Bronchial epithelial cell (primary cell): Measurements from ENCODE around the gene MGAT4A. TPM values are rescaled to one million over a fixed set of nuclear protein-coding genes. Genes with fewer than 3 reads are reported as not detected.

Experiments
- DNase-seq: peaks from one replicate; pipeline ENCODE4 v3.0.0-alpha.2; 2010; ENCODE audit warnings: low read depth
- FAIRE-seq: peaks from 2 replicates; lab custom pipeline; 2011; peaks lifted over from hg19 to GRCh38; lab: Jason Lieb, UNC
- H3K27me3 ChIP-seq: 2 replicates; pipeline ENCODE4 v1.5.1; 2011; ENCODE audit warnings: low read length; ENCODE audit not compliant: control insufficient read depth, insufficient read depth
- H3K36me3 ChIP-seq: 2 replicates; pipeline ENCODE4 v1.5.1; 2011; ENCODE audit warnings: low read length; ENCODE audit not compliant: control insufficient read depth, insufficient read depth
- H3K4me3 ChIP-seq: 2 replicates; pipeline ENCODE4 v1.5.1; 2011; ENCODE audit warnings: mild to moderate bottlenecking, low read depth, low read length, control low read depth
- total RNA-seq: library from RNA; depleted of rRNA; stranded (reverse); fragments of >200 nt; gene quantifications from 2 replicates; pipeline ENCODE4 v1.2.1, GENCODE V29; 2014
- TF ChIP-seq, protein P1 (sequence below): IDR thresholded peaks from 2 replicates; pipeline ENCODE4 v1.5.1; 2011; ENCODE audit warnings: mild to moderate bottlenecking, moderate library complexity, low read length, control low read depth, inconsistent platforms; ENCODE audit not compliant: insufficient read depth, severe bottlenecking

Gene MGAT4A
- total RNA-seq, 1 donor from 2014 or later, result 3.9 TPM

DNA sequence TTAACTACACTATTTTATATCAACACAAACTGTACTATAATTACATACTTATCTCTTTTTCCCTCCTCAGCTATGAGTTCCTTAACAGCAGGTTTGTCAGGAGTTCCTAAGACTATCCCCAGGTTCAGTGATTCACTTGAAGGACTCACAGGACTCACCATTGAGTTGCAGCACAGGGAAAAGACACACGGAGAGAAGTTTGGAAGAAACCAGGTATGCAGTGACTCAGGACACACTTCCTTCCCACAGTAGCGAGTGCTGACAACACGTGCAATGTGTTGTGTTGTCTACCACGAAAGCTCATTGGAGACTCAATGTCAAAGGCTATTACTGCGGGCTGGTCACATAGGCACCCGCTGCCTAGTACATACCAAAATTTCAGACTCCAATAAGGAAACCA lies 32.0 kb downstream of the MGAT4A start:
- FAIRE-seq (no peak), DNase-seq (peak; percentile 69)
- no peaks in the 10 kb centered on the region for H3K27me3 ChIP-seq
- TF ChIP-seq, protein P1, sequence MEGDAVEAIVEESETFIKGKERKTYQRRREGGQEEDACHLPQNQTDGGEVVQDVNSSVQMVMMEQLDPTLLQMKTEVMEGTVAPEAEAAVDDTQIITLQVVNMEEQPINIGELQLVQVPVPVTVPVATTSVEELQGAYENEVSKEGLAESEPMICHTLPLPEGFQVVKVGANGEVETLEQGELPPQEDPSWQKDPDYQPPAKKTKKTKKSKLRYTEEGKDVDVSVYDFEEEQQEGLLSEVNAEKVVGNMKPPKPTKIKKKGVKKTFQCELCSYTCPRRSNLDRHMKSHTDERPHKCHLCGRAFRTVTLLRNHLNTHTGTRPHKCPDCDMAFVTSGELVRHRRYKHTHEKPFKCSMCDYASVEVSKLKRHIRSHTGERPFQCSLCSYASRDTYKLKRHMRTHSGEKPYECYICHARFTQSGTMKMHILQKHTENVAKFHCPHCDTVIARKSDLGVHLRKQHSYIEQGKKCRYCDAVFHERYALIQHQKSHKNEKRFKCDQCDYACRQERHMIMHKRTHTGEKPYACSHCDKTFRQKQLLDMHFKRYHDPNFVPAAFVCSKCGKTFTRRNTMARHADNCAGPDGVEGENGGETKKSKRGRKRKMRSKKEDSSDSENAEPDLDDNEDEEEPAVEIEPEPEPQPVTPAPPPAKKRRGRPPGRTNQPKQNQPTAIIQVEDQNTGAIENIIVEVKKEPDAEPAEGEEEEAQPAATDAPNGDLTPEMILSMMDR, result no peak
- H3K4me3 ChIP-seq, result no peak overlapping the region
- no peaks in the 10 kb centered on the region for H3K36me3 ChIP-seq

DNA sequence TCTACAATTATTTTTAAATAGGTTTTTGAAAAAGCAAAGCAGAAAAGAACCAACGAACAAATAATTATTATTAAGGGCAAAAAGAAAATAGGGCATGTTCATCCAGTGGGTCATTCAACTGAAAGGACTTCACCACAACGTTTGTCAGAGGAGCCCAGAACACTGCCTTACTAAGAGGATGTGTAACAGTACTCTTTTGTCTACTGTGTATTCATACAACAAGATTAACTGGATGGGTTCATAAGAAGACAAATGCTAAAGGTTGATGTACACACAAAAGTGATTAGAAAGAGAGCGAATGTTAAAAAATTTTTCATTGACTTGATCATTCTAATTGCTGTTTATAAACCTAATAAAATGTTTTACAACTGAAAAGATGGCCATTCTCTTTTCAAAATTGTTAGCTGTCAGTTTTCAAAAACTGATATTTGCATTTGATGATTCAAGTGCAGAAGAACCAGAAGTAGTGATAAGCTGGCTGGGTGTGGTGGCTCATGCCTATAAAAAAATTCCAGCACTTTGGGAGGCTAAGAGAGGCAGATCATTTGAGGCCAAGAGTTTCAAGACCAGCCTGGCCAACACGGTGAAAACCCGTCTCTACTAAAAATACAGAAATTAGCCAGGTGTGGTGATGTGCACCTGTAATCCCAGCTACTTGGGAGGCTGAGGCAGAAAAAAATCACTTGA lies 33.1 kb downstream of the MGAT4A start:
- H3K36me3 ChIP-seq, result no peaks in the 10 kb centered on the region
- no peaks in the 10 kb centered on the region for H3K27me3 ChIP-seq
- TF ChIP-seq, protein P1, result no peak
- FAIRE-seq (no peak), DNase-seq (no peak)
- no peak overlapping the region for H3K4me3 ChIP-seq

DNA sequence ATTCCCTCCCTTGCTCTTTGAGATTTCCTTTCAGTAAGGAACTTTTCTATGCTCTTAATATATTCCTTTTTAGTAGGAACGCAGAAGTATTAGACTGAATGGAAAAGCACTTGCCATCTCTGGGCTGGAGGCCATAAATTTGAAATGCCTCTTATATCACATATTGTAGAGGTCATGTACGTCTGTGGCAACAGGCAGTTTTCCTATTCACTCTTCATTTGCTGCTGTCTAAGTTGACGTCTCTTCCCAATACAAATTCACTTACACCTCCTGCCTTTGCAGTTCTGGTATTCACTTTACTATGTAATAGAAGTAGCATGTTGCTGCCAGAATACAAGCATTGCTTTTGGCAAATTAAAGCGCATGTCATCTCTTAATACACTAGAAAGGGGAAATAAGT lies 34.7 kb downstream of the MGAT4A start:
- Histone ChIP-seq H3K36me3 (no peaks in the 10 kb centered on the region), H3K27me3 (no peaks in the 10 kb centered on the region), H3K4me3 (no peak overlapping the region)
- DNase-seq (no peak), FAIRE-seq (no peak)
- TF ChIP-seq, protein P1, result no peak

DNA sequence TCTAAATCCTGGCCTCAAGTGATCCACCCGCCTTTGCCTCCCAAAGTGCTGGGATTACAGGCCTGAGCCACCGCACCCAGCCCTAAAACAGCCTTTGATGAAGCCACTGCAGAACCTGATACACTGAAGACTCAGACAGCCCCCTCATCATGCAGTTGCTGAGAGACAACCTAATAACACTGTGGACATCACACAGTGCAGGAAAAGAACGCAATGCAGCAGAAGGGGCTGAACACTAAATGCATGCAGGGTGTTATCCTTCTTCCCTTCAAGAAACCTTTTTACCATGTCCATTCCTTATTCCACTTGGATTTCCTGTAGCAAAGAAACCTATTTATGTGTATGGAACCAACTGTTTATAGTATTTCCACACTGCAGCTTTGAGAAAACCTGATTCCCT lies 35.7 kb downstream of the MGAT4A start:
- no peaks in the 10 kb centered on the region for H3K27me3 ChIP-seq
- TF ChIP-seq, protein P1, result no peak
- no peak for FAIRE-seq
- no peaks in the 10 kb centered on the region for H3K36me3 ChIP-seq
- H3K4me3 ChIP-seq, result no peak overlapping the region
- DNase-seq, result no peak

DNA sequence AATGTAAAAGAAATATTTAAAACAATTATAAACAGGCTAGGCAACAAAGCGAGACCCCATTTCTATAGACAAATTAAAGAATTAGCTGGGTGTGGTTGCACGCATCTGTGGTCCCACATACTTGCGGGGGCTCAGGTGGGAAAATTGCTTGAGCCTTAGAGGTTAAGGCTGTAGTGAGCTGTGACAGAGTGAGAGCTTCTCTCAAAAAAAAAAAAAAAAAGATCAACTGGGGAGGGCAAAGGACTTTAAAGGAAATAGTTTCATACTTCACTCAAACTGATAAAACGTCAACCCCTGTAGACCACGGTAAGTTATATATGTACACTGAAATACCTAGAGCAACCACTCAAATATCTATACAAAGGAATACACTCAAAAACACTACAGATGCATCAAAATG lies 37.5 kb downstream of the MGAT4A start:
- DNase-seq (no peak), FAIRE-seq (no peak)
- no peaks in the 10 kb centered on the region for H3K27me3 ChIP-seq
- TF ChIP-seq, protein P1, result no peak
- no peak overlapping the region for H3K4me3 ChIP-seq
- H3K36me3 ChIP-seq, result no peaks in the 10 kb centered on the region
